Measurements from ENCODE around the gene FNDC5.

- TF ChIP-seq EZH2 (IDR thresholded peaks at IDR 0.05; ENCODE audit: borderline replicate concordance) (no peak), CTCF (IDR thresholded peaks at IDR 0.05; ENCODE audit: poor library complexity) (no peak), EZH2phosphoT487 (IDR thresholded peaks at IDR 0.05; ENCODE audit: low read depth, severe bottlenecking, unreplicated experiment) (no peak)
Measured at GRCh38 chr1:32881871-32882850, 11.4 kb upstream of the FNDC5 start.
